GM18861 (cell line): ENCODE results near the gene CYSTM1.

Experiments used
- ATAC-seq: cut with Tn5 transposase; IDR thresholded peaks from one replicate; pipeline ENCODE4 v1.9.1; 2021; ENCODE audit not compliant: unreplicated experiment

Gene CYSTM1

DNA sequence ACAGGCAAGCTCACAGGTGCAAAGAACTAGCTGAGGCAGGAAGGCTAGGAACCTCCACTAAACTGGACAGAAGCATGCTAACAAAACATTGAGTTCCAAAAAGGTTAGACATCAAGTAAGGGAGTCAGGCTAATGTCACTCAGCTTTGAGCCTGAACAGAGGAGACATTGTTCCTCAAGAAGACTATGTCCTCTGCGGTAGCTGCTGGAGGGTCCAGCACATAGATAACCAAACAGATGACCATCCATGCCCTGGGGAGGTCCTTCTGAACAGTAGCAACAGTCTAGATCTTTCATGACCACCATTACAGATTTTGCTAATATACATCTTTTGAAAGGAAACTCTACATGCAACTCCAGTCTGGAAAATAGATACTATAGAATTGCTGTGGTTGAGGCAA is 57.7 kb downstream of the CYSTM1 start:
- ATAC-seq: no peak

GRCh38 chr5:140234377-140234989 is 59.5 kb downstream of the CYSTM1 start:
- no peak for ATAC-seq

- ATAC-seq: no peak
These were observed 61.0 kb downstream of the CYSTM1 start for GRCh38 chr5:140235791-140236551.

- no peak for ATAC-seq
These were observed 62.1 kb downstream of the CYSTM1 start for GRCh38 chr5:140236891-140237598.

DNA sequence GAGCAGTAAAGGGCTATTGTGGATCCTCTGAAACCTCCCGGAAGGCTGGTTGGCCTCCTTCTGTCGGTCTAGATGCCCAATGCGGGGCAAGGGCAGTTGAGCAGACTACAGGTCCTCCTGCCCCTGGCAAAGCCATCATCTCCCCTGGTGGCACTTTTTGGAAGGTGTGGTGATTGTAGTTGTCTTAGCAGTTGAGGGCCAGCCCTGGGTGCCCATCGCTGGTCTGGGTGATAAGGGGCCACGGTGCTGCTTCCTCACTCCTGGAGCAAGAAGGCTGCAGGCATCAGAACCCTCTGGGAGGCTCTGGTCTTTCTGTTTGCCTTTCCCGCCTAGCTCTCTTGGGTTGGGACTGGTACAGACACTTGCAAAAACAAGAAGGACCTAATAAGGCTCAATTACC is 63.8 kb downstream of the CYSTM1 start:
- no peak for ATAC-seq

- ATAC-seq: no peak
These were observed 64.5 kb downstream of the CYSTM1 start for GRCh38 chr5:140239461-140239860.

GRCh38 chr5:140239939-140240700 is 65.1 kb downstream of the CYSTM1 start:
- ATAC-seq: peak; percentile 51

DNA sequence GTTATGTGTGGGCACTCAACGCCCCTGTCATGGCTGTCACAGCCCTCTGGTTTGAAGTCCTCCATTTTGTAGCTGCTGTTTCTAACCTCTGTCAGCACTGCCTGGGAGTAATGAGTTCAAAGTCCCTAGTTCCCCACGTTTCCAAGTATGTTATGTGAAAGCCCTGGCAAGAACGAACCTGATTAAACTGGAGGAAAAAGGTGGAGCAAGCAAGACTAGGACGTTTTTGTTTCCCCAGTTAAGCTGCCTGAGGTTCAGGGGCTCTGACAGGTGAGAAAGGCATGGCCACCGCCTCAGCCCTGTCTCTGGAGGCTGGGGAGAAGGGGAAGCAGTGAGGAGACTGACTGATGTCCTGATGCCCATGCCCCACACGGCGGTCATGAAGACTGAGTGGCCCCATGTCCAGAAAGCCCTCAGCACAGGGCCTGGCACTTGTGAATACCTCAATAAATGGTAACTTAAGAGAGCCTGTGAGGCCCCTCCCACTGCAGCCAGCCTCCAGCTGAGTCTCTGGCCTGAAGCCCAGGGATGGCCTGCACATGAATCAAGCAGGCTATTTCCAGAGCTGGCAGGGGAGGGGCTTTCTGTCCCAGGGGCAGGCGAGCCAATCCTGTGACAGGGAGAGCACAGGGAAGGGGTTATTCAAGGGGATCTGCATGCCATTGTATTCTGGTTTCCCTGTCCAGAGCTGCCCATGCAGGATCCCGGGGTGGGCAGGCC is 66.2 kb downstream of the CYSTM1 start:
- no peak for ATAC-seq

DNA sequence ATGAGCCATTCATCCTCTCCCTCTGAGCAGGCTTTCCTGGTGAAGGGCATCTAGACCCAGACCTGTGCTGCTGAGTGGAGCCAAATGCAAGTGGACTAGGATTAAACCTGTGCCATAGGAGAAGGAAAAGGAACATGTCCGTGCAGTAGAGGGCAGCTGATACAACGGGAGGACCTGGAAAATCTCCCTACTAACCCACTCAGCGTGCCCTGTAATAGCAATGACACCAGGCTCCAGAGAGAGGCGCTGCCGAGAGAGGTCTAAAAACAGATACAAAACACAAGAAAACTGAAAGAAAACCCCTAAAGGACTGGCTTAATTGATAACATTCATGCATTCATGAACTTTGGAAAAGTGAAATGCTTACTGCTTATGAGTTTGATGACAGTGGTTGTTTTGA is 67.1 kb downstream of the CYSTM1 start:
- no peak for ATAC-seq

- ATAC-seq: no peak
These were observed 68.0 kb downstream of the CYSTM1 start for GRCh38 chr5:140242890-140243585.

DNA sequence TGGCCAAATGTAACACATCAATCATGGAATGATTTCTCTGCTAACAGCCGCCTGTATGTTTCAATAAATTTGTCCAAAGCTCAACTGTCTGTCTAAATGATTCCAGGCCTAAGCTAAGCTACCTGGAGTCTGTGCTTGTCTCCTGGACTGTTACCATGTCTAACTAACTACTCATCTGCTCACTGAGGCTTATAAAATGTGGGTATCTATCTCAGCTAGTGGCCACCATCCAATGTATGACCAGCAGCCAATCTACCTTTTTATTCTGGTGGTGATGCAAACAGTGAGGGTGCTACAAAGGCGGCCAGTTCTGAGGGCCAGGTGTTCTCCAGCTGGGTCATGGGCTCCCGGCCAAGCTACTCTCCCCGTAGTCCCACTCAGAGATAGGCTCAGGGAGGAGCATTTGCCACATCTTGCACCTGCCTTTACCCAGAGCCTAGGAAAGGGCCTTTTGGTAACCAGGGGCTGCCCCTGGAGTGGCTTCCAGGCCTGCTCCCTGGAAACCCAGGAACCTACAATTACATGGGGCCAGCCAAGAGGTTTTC is 68.8 kb downstream of the CYSTM1 start:
- no peak for ATAC-seq

DNA sequence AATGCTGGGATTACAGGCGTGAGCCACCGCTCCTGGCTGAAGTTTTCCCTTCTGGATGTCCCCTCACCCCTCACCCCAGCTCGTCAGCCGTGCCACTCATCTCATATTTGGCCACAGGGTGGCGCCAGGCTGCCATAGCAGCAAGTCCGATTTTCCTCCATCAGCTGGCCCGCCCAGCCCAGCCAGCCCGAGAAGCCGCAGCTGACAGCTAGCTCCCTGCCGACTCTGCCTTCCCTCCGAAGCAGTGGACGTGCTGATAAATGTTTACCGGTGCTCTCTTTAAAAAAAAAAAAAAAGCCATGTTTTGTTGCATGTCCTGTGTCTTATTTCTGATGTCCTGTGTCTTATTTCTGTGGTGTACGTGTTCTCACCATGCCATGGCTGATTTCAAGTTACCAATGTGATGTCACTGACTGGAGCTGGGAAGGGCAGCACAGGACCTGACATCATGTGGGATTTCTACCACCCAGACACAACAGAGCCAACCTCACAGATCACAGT is 69.6 kb downstream of the CYSTM1 start:
- ATAC-seq: no peak

DNA sequence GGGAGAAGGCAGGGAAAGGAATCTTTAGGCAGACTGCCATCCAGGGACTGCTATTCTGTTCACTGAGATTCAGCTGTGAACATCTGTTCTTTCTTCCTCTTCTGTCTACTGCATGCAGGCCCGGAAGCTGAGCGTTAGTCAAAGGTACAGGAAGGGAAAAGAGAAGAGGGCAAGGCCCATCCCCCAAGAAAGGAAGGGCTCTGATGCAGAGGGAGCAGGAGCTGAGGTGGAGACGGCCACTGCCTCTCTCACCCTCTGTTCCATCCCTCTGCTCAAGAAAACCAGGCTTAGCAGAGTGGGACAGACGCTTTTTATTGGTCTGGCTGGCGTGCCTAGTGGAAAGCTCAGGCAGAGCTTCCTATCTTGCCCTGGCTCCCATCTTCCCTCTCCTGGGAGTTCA is 70.4 kb downstream of the CYSTM1 start:
- ATAC-seq: no peak

- no peak for ATAC-seq
These were observed 70.9 kb downstream of the CYSTM1 start for GRCh38 chr5:140245926-140246325.

- ATAC-seq: no peak
These were observed 71.6 kb downstream of the CYSTM1 start for GRCh38 chr5:140246378-140247122.

GRCh38 chr5:140248414-140248813 is 73.4 kb downstream of the CYSTM1 start:
- no peak for ATAC-seq

GRCh38 chr5:140249536-140249935 is 74.5 kb downstream of the CYSTM1 start:
- no peak for ATAC-seq

GRCh38 chr5:140250386-140250785 is 75.4 kb downstream of the CYSTM1 start:
- no peak for ATAC-seq

- peak; percentile 80 for ATAC-seq
These were observed 76.6 kb downstream of the CYSTM1 start for GRCh38 chr5:140251527-140251973.
